LNCaP clone FGC (cell line): ENCODE measurements around the gene ZFP1.

Experiments
- DNase-seq: peaks from one replicate; pipeline ENCODE4 v3.0.0-alpha.2; 2011; ENCODE audit warnings: low read depth
- H3K4me3 ChIP-seq: 2 replicates; pipeline ENCODE4 v1.5.1; 2011; ENCODE audit warnings: mild to moderate bottlenecking, low read depth, low read length, control low read depth
- TF ChIP-seq, protein P1 (sequence below): IDR thresholded peaks from 2 replicates; pipeline ENCODE4 v1.5.1; 2012; ENCODE audit warnings: mild to moderate bottlenecking; ENCODE audit not compliant: control insufficient read depth, insufficient read depth; ENCODE audit errors: extremely low read depth

ZFP1 gene

DNA sequence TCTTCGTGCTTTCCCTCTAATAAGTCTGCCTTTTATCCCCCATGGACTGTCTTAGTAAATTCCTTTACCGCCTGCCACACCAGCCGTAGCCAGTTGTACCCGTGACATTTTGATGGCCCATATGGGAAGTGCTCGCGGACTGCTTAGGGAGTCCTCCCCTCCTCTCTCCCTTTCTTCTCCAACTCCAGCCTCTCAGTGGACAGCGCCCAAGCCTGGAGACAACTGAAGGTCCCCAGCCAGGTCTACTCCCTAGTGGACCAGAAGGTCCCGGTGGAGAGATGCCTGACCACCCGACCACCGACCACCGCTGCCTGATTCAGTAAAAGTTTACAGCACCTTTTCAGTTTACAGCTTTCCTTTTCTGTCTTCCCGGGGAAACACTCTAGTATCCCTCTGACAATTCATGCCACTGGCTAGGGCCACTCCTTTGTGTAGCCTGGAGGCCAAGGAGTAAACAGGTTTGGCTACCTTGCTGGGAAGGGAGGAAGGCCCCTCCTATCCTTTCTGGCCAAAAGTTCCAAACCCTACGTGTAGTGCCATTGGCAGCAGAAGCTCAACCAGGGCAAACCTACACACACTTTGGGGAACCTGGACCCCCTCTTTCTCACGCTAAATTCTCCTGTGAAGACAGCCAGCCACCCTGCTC, 40.6 kb downstream of the ZFP1 start:
- TF ChIP-seq, protein P1, sequence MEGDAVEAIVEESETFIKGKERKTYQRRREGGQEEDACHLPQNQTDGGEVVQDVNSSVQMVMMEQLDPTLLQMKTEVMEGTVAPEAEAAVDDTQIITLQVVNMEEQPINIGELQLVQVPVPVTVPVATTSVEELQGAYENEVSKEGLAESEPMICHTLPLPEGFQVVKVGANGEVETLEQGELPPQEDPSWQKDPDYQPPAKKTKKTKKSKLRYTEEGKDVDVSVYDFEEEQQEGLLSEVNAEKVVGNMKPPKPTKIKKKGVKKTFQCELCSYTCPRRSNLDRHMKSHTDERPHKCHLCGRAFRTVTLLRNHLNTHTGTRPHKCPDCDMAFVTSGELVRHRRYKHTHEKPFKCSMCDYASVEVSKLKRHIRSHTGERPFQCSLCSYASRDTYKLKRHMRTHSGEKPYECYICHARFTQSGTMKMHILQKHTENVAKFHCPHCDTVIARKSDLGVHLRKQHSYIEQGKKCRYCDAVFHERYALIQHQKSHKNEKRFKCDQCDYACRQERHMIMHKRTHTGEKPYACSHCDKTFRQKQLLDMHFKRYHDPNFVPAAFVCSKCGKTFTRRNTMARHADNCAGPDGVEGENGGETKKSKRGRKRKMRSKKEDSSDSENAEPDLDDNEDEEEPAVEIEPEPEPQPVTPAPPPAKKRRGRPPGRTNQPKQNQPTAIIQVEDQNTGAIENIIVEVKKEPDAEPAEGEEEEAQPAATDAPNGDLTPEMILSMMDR, result no peak
- no peak overlapping the region for H3K4me3 ChIP-seq
- no peak for DNase-seq

DNA sequence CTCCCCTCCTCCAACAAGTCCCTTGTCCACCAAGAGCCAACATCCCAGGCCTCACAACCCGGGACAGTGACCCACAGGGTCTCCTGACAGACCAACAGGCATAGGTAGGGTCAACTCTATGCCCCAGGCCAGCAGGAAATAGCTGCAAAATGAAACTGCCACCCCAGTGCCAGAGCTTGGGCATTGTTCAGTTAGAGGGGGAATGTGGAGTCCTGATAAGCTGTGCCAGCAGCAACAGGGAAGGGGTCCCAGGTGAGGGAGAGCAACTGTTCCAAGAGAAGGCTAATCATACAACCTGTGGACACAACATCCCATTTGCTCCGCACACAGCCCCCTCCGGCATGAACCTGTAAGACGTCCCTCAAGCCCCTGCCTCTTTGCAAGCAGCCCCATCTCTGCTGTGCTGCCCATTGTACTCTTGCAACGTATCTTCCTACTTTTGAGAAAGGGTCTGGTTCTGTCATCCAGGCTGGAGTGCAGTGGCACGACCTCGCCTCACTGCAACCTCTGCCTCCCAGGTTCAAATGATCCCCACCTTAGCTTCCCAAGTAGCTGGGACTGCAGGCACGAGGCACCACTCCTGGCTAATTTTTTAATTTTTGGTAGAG, 41.4 kb downstream of the ZFP1 start:
- H3K4me3 ChIP-seq, result no peak overlapping the region
- DNase-seq, result no peak
- TF ChIP-seq, protein P1, result no peak

DNA sequence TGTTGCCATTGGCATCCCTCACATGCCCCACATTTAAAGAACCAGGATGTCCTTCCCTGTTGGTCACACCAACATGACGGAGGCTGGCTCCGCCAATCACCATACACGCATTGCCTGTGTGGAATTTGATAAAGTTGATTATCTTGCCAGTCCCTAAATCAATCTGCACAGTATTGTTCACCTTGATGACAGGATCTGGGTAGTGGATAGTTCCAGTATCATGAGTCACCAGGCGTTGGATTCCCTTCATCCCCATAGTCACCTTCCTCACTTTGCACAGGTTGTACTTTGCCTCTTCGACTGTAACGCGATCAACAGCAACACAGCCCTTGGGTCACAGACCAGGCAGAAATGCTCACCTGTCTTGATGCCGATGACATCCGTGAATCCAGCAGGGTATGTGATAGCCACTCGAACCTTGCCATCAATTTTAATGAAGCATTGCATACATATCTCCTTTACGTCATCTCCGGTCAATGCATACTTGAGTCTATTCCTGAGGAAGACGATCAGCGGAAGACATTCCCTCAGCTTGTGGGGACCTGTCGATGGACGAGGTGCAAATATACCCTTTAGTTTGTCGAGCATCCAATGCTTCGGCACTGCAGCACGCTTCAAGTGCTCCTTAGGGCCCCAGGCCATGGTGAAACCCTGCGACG, 44.4 kb downstream of the ZFP1 start:
- no peak for DNase-seq
- TF ChIP-seq, protein P1, result no peak

DNA sequence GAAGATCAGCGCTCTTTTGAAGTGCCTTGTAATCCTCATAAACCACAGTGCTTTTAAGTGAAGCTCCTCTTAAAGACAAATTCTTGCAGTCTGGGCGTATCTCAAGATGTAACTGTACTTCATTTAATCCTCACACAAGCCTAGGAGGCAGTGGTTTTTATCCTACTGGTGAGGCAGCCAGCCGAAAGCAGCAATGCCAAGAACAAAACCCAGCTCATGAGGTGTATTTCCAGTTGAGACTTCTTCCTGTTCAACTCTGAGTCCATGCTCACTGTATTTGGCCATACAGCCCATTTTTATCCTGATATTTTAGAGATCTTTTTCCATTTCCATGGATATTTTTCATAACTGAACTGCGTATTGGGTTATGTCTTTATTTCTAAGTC, 44.9 kb downstream of the ZFP1 start:
- TF ChIP-seq, protein P1, result no peak
- DNase-seq, result no peak
- no peak overlapping the region for H3K4me3 ChIP-seq

More for the DNA sequence above, 44.4 kb downstream of the ZFP1 start:
- no peak overlapping the region for H3K4me3 ChIP-seq

GRCh38 chr16:75193730-75194444, 45.6 kb downstream of the ZFP1 start:
- TF ChIP-seq, protein P1, result no peak
- DNase-seq, result no peak
- H3K4me3 ChIP-seq, result no peak overlapping the region

DNA sequence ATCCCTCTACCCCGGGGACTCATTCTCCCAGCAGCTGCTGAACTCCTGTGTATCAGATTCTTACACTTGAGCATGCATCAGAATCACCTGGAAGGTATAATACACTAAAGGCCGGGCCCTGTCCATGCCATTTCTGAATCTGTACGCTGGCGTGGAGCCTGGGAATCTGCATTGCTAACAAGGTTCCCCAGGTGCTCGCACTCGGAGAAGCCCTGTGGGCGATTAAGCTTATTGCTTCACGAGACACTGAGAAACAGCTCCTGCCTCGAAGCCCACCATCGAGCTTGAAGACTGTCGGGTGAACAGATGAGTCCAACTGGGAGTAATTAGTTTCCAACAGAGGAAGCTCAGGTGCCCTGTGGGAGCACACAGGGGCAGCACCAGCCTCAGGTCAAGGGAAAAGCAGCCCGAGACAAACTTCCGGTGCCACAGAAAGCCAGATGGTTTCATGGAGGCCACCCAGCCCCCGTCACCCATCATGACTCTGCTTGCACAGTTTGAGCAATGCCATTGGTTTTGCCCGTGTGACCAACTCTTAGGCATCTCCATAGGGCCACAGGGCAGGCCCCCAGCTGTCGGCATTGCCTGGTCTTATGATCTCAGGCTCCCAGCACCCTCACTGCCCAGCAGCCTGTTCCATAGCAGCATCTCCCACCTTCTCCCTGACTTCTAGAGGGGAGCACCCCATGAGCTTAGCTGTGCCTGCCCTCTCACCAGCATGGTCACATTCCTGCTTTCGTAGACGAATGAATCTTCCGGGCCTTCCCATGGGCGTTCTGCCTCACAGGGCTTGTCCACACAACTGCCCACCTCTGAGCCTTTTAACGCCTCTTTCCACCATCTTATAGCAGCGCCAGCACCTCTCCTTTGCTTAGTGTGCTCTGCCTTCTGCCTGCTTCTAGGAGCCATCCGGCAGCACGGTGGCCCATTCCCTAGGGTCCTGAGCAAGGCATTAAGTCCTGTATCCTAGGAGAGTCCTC, 47.8 kb downstream of the ZFP1 start:
- H3K4me3 ChIP-seq, result no peak overlapping the region
- TF ChIP-seq, protein P1, result no peak
- DNase-seq, result no peak
